WTC11 (cell line): Measurements from ENCODE around the gene ARHGAP6. TPM values are rescaled to one million over a fixed set of nuclear protein-coding genes. Genes with fewer than 3 reads are reported as not detected.
"Not testable (repeated sequence)": the region's sequence is repeated elsewhere in the genome, so short reads cannot be mapped to it uniquely, and the experiment has no call there.

ENCODE experiments used
- ATAC-seq: fragments of 200-7000 bp; cut with Tn5 transposase; 2 replicates; pipeline ENCODE4 v1.10.0; 2021; ENCODE audit warnings: mild to moderate bottlenecking, moderate library complexity
- CTCF ChIA-PET: fragments of 300-600 bp; sonication (Branson Sonifier 250); formaldehyde crosslinking; loops from one replicate; lab custom pipeline; 2021; ENCODE audit warnings: antibody characterized with exemption; lab: Charles Lee
- POLR2A ChIA-PET: fragments of 350-600 bp; sonication (Branson Sonifier 250); formaldehyde crosslinking; loops from one replicate; lab custom pipeline; 2021; ENCODE audit warnings: antibody characterized with exemption; lab: Charles Lee
- DNase-seq: peaks from one replicate; pipeline ENCODE4 v3.0.0; 2021; ENCODE audit warnings: low spot score
- H3K27ac Mint-ChIP-seq: 2 replicates; pipeline ENCODE4 v1.8.0; 2021; ENCODE audit warnings: mixed read lengths
- H3K27me3 Mint-ChIP-seq: 2 replicates; pipeline ENCODE4 v1.8.0; 2021; ENCODE audit warnings: low read depth, mild to moderate bottlenecking, moderate library complexity, mixed read lengths
- H3K36me3 Mint-ChIP-seq: 2 replicates; pipeline ENCODE4 v1.8.0; 2021; ENCODE audit warnings: mixed read lengths
- H3K4me1 Mint-ChIP-seq: 2 replicates; pipeline ENCODE4 v1.8.0; 2022; ENCODE audit warnings: mixed read lengths
- H3K4me3 Mint-ChIP-seq: 2 replicates; pipeline ENCODE4 v1.8.0; 2021; ENCODE audit warnings: mild to moderate bottlenecking, moderate library complexity, mixed read lengths
- H3K9me3 Mint-ChIP-seq: 2 replicates; pipeline ENCODE4 v1.8.0; 2021; ENCODE audit warnings: mixed read lengths
- ATF6 ChIP-seq: sonication (generic); formaldehyde crosslinking; IDR thresholded peaks from 2 replicates; pipeline ENCODE4 v1.8.1; 2023; ENCODE audit warnings: mild to moderate bottlenecking, missing genetic modification reagents
- E2F5 ChIP-seq: sonication (generic); formaldehyde crosslinking; IDR thresholded peaks from 2 replicates; pipeline ENCODE4 v1.8.1; 2022; ENCODE audit warnings: mild to moderate bottlenecking, moderate library complexity, missing genetic modification reagents
- ETV6 ChIP-seq: sonication (generic); formaldehyde crosslinking; IDR thresholded peaks from 2 replicates; pipeline ENCODE4 v1.8.1; 2022; ENCODE audit warnings: mild to moderate bottlenecking, missing genetic modification reagents
- HMGA2 ChIP-seq: fragments of 250-450 bp; sonication (Bioruptor Pico); IDR thresholded peaks from 2 replicates; pipeline ENCODE4 v1.4.0; 2021; ENCODE audit warnings: mild to moderate bottlenecking, moderate library complexity
- MXD4 ChIP-seq: fragments of 250-450 bp; sonication (Bioruptor Pico); IDR thresholded peaks from 2 replicates; pipeline ENCODE4 v1.8.0; 2021; ENCODE audit warnings: mild to moderate bottlenecking, moderate library complexity, borderline replicate concordance
- NFE2L1 ChIP-seq: sonication (generic); formaldehyde crosslinking; IDR thresholded peaks from 2 replicates; pipeline ENCODE4 v1.8.1; 2023; ENCODE audit warnings: missing genetic modification reagents
- PREB ChIP-seq: sonication (generic); formaldehyde crosslinking; IDR thresholded peaks from 2 replicates; pipeline ENCODE4 v1.8.1; 2022; ENCODE audit warnings: mild to moderate bottlenecking, missing genetic modification reagents, moderate library complexity, borderline replicate concordance
- SMAD4 ChIP-seq: sonication (generic); formaldehyde crosslinking; IDR thresholded peaks from 2 replicates; pipeline ENCODE4 v1.8.0; 2022; ENCODE audit warnings: mild to moderate bottlenecking, missing genetic modification reagents
- TCF7 ChIP-seq: sonication (generic); formaldehyde crosslinking; IDR thresholded peaks from 2 replicates; pipeline ENCODE4 v1.8.0; 2022; ENCODE audit warnings: mild to moderate bottlenecking, low read depth, missing genetic modification reagents, moderate library complexity
- TP53 ChIP-seq: sonication (generic); formaldehyde crosslinking; IDR thresholded peaks from 2 replicates; pipeline ENCODE4 v1.8.1; 2023; ENCODE audit warnings: mild to moderate bottlenecking, missing genetic modification reagents
- USF2 ChIP-seq: sonication (generic); formaldehyde crosslinking; IDR thresholded peaks from 2 replicates; pipeline ENCODE4 v1.8.1; 2023; ENCODE audit warnings: mild to moderate bottlenecking, missing genetic modification reagents, moderate library complexity
- ZBTB21 ChIP-seq: sonication (generic); formaldehyde crosslinking; IDR thresholded peaks from 2 replicates; pipeline ENCODE4 v1.8.1; 2023; ENCODE audit warnings: mild to moderate bottlenecking, missing genetic modification reagents, borderline replicate concordance
- ZMAT4 ChIP-seq: fragments of 250-450 bp; sonication (Bioruptor Pico); IDR thresholded peaks from 2 replicates; pipeline ENCODE4 v1.9.0; 2021; ENCODE audit warnings: mild to moderate bottlenecking
- ZNF138 ChIP-seq: sonication (generic); formaldehyde crosslinking; conservative IDR thresholded peaks from 2 replicates; pipeline ENCODE4 v1.8.1; 2022; ENCODE audit warnings: mild to moderate bottlenecking, moderate library complexity, missing genetic modification reagents
- ZNF263 ChIP-seq: sonication (generic); formaldehyde crosslinking; IDR thresholded peaks from 2 replicates; pipeline ENCODE4 v1.8.1; 2022; ENCODE audit warnings: low read depth, mild to moderate bottlenecking, moderate library complexity, missing genetic modification reagents
- ZSCAN18 ChIP-seq: fragments of 250-450 bp; sonication (Bioruptor Pico); IDR thresholded peaks from 2 replicates; pipeline ENCODE4 v2.1.2; 2022; ENCODE audit warnings: mild to moderate bottlenecking, moderate library complexity
- total RNA-seq: library from RNA; stranded (reverse); gene quantifications from 3 replicates; pipeline ENCODE4 v1.2.3, GENCODE V29; 2021
- TF ChIP-seq, protein P1 (sequence below): sonication (generic); formaldehyde crosslinking; IDR thresholded peaks from 2 replicates; pipeline ENCODE4 v1.8.1; 2023; ENCODE audit warnings: mild to moderate bottlenecking, moderate library complexity, missing genetic modification reagents
- TF ChIP-seq, protein P2 (sequence below): fragments of 250-450 bp; sonication (Bioruptor Pico); conservative IDR thresholded peaks from 2 replicates; pipeline ENCODE4 v1.9.0; 2021; ENCODE audit warnings: mild to moderate bottlenecking
- TF ChIP-seq, protein P3 (sequence below): fragments of 250-450 bp; sonication (Bioruptor Pico); IDR thresholded peaks from 2 replicates; pipeline ENCODE4 v1.9.0; 2021; ENCODE audit warnings: moderate library complexity, mild to moderate bottlenecking, inconsistent platforms, borderline replicate concordance

The ARHGAP6 gene
- total RNA-seq, 1 experiment from 2014 or later = 1.0 TPM

- Mint-ChIP-seq H3K9me3 (no peaks in the 10 kb centered on the region), H3K27me3 (no peaks in the 10 kb centered on the region), H3K4me1 (peaks cover 5% of the 10 kb centered on the region; the same call in 1 of the 2 replicates), H3K36me3 (no peaks in the 10 kb centered on the region), H3K27ac (no peak overlapping the region), H3K4me3 (no peak overlapping the region)
- ChIA-PET POLR2A (no interaction called here), CTCF (no interaction called here)
- TF ChIP-seq ZBTB21 (CRISPR knock-in tag) = no peak
- TF ChIP-seq, protein P1, sequence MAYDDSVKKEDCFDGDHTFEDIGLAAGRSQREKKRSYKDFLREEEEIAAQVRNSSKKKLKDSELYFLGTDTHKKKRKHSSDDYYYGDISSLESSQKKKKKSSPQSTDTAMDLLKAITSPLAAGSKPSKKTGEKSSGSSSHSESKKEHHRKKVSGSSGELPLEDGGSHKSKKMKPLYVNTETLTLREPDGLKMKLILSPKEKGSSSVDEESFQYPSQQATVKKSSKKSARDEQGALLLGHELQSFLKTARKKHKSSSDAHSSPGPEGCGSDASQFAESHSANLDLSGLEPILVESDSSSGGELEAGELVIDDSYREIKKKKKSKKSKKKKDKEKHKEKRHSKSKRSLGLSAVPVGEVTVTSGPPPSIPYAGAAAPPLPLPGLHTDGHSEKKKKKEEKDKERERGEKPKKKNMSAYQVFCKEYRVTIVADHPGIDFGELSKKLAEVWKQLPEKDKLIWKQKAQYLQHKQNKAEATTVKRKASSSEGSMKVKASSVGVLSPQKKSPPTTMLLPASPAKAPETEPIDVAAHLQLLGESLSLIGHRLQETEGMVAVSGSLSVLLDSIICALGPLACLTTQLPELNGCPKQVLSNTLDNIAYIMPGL (CRISPR knock-in tag) = no peak
- TF ChIP-seq NFE2L1 = no peak
- no peak for TF ChIP-seq ZNF138 (CRISPR knock-in tag)
- TF ChIP-seq USF2 (CRISPR knock-in tag) = no peak
- DNase-seq (no peak), ATAC-seq (no peak)
Measured at GRCh38 chrX:11528623-11529022, 137.1 kb downstream of the ARHGAP6 start.

DNA sequence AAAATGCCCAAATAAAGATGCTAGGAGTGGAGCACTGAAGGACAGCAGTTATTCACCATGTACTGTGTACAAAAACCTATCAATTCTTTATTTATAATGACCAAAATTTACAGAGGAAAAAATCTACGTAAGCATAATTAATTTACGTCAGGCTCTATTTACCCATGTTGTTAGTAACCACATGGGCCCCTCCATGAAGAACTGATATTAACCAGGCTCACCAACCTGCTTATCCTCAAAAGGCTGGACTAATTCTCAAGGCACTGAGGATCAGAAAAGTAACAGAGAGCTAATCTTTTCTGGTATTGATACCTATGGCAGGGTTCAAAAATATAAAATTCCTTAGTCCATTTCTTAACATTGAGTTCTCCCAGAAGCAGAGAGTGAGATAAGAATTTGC is 140.0 kb downstream of the ARHGAP6 start:
- Mint-ChIP-seq H3K36me3 (no peaks in the 10 kb centered on the region), H3K4me1 (no peaks in the 10 kb centered on the region), H3K27me3 (peaks cover 5% of the 10 kb centered on the region; the same call in 1 of the 2 replicates), H3K27ac (no peak overlapping the region), H3K4me3 (no peak overlapping the region), H3K9me3 (no peaks in the 10 kb centered on the region)
- TF ChIP-seq ZSCAN18 (CRISPR knock-in tag) (no peak), ETV6 (no peak), TP53 (no peak), SMAD4 (CRISPR knock-in tag) (no peak), ZNF263 (no peak), TCF7 (CRISPR knock-in tag) (no peak), PREB (CRISPR knock-in tag) (no peak), HMGA2 (no peak), E2F5 (CRISPR knock-in tag) (no peak), ATF6 (CRISPR knock-in tag) (no peak), ZMAT4 (CRISPR knock-in tag) (no peak), ZNF138 (CRISPR knock-in tag) (no peak), MXD4 (no peak), NFE2L1 (no peak)
- TF ChIP-seq, protein P2, sequence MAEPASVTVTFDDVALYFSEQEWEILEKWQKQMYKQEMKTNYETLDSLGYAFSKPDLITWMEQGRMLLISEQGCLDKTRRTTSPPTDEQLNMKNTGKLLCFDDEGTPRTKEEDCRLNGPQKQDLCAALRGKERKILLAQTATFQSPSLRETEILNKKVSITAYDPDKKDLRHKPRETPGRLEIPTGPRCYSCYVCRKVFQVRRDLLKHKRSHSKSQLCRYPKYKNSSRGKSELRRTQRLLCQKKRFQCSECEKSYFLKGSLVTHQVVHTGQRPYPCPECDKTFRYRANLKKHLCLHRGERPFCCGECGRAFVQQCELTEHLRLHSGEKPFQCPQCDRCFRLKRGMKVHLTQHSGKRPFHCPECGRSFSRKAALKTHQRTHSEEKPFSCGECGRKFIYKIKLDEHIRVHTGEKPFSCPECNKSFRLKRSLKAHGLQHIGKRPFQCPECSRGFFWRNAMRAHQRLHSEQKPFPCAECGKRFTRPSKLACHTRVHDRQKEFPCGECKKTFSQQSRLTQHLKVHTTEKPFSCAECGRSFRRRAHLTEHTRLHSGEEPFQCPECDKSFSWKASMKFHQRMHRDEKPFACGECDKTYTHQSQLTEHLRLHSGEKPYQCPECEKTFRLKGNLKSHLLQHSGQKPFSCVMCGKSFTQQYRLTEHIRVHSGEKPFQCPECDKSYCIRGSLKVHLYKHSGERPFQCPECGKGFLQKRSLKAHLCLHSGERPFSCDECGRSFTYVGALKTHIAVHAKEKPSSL (CRISPR knock-in tag) = no peak
- TF ChIP-seq, protein P3, sequence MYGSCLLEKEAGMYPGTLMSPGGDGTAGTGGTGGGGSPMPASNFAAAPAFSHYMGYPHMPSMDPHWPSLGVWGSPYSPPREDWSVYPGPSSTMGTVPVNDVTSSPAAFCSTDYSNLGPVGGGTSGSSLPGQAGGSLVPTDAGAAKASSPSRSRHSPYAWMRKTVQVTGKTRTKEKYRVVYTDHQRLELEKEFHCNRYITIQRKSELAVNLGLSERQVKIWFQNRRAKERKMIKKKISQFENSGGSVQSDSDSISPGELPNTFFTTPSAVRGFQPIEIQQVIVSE (CRISPR knock-in tag) = no peak
- ATAC-seq = no peak
- POLR2A ChIA-PET = no interaction called here
- CTCF ChIA-PET = no interaction called here
- no peak for DNase-seq

- CTCF ChIA-PET, H3K27ac Mint-ChIP-seq, H3K4me1 Mint-ChIP-seq, H3K4me3 Mint-ChIP-seq, POLR2A ChIA-PET, H3K9me3 Mint-ChIP-seq, H3K27me3 Mint-ChIP-seq, H3K36me3 Mint-ChIP-seq, ATAC-seq, DNase-seq: not testable (repeated sequence)
Measured at GRCh38 chrX:11519234-11519633, 146.5 kb downstream of the ARHGAP6 start.
